ENCODE data around the gene IDNK.

IDNK gene

GRCh38 chr9:83636813-83637212, 13.9 kb downstream of the IDNK start:
- no peak for DNase-seq

- DNase-seq = no peak
These were observed 14.4 kb downstream of the IDNK start for GRCh38 chr9:83637389-83637788.

- no peak for DNase-seq
These were observed 16.3 kb downstream of the IDNK start for GRCh38 chr9:83639266-83639665.

GRCh38 chr9:83642793-83643192, 19.9 kb downstream of the IDNK start:
- DNase-seq = no peak

GRCh38 chr9:83646500-83647239, 23.7 kb downstream of the IDNK start:
- no peak for DNase-seq

- DNase-seq = peak; percentile 48
These were observed 26.1 kb downstream of the IDNK start for GRCh38 chr9:83649080-83649479.

GRCh38 chr9:83649515-83649914, 26.6 kb downstream of the IDNK start:
- no peak for DNase-seq

- no peak for DNase-seq
These were observed 28.6 kb downstream of the IDNK start for GRCh38 chr9:83651558-83651957.

GRCh38 chr9:83652433-83652832, 29.5 kb downstream of the IDNK start:
- no peak for DNase-seq

- no peak for DNase-seq
These were observed 32.5 kb downstream of the IDNK start for GRCh38 chr9:83655433-83655832.

- DNase-seq = no peak
These were observed 33.2 kb downstream of the IDNK start for GRCh38 chr9:83656032-83656680.

GRCh38 chr9:83656952-83657351, 34.0 kb downstream of the IDNK start:
- DNase-seq = no peak

GRCh38 chr9:83662933-83663332, 40.0 kb downstream of the IDNK start:
- no peak for DNase-seq

GRCh38 chr9:83665580-83666200, 42.7 kb downstream of the IDNK start:
- no peak for DNase-seq

- DNase-seq = no peak
These were observed 46.1 kb downstream of the IDNK start for GRCh38 chr9:83669067-83669466.

- no peak for DNase-seq
These were observed 47.4 kb downstream of the IDNK start for GRCh38 chr9:83670381-83670780.

- DNase-seq = no peak
These were observed 48.5 kb downstream of the IDNK start for GRCh38 chr9:83671451-83671850.

GRCh38 chr9:83675466-83675865, 52.5 kb downstream of the IDNK start:
- DNase-seq = peak; percentile 51

GRCh38 chr9:83677596-83677995, 54.7 kb downstream of the IDNK start:
- DNase-seq = no peak

GRCh38 chr9:83680233-83680632, 57.3 kb downstream of the IDNK start:
- no peak for DNase-seq

GRCh38 chr9:83681490-83681889, 58.5 kb downstream of the IDNK start:
- no peak for DNase-seq

- no peak for DNase-seq
These were observed 66.0 kb downstream of the IDNK start for GRCh38 chr9:83688921-83689320.

- no peak for DNase-seq
These were observed 68.5 kb downstream of the IDNK start for GRCh38 chr9:83691492-83691891.

Data from EL (cell line).